Lung (tissue), 12 donors: Measurements from ENCODE around the gene BST2. TPM values are rescaled to one million over a fixed set of nuclear protein-coding genes. Genes with fewer than 3 reads are reported as not detected.

Experiments used
- ATAC-seq: fragments of 200-7000 bp; cut with Tn5 transposase; one replicate; pipeline ENCODE4 v1.9.1; 2020; ENCODE audit warnings: moderate number of reproducible peaks; ENCODE audit not compliant: insufficient read depth, low FRiP score
- DNase-seq, 3 donors: peaks; one replicate each; pipeline ENCODE4 v3.0.0-alpha.2; 2013 to 2017
- H3K27ac ChIP-seq, 2 donors: one replicate each; pipeline ENCODE4 v1.5.1; 2013; ENCODE audit warnings: mild to moderate bottlenecking in 2 of 2, moderate library complexity in 2 of 2, control low read depth in 1 of 2, inconsistent platforms in 1 of 2, low read depth in 1 of 2, low read length in 1 of 2
- H3K27me3 ChIP-seq, 3 donors: one replicate each; pipeline ENCODE4 v1.5.1; 2013; ENCODE audit warnings: low read length in 2 of 3; ENCODE audit not compliant: control insufficient read depth in 3 of 3, insufficient read depth in 3 of 3
- H3K36me3 ChIP-seq, 4 donors: one replicate each; pipeline ENCODE4 v1.5.1; 2013; ENCODE audit warnings: low read length in 4 of 4, mild to moderate bottlenecking in 1 of 4, moderate library complexity in 1 of 4; ENCODE audit not compliant: control insufficient read depth in 4 of 4, insufficient read depth in 4 of 4
- H3K4me1 ChIP-seq, 5 donors: one replicate each; pipeline ENCODE4 v1.5.1; 2013; ENCODE audit warnings: low read length in 5 of 5, mild to moderate bottlenecking in 2 of 5, moderate library complexity in 1 of 5; ENCODE audit not compliant: control insufficient read depth in 5 of 5, insufficient read depth in 5 of 5
- H3K4me3 ChIP-seq: one replicate; pipeline ENCODE4 v1.5.1; 2013; ENCODE audit warnings: mild to moderate bottlenecking, control low read depth, moderate library complexity
- H3K9ac ChIP-seq, 2 donors: one replicate each; pipeline ENCODE4 v1.5.1; 2013; ENCODE audit warnings: low read length in 2 of 2, control low read depth in 1 of 2; ENCODE audit not compliant: insufficient read depth in 1 of 2
- H3K9me3 ChIP-seq, 4 donors: one replicate each; pipeline ENCODE4 v1.5.1; 2013; ENCODE audit warnings: low read length in 3 of 4, mild to moderate bottlenecking in 1 of 4, moderate library complexity in 1 of 4; ENCODE audit not compliant: control insufficient read depth in 4 of 4, insufficient read depth in 3 of 4
- WGBS, 2 donors: extraction: QIAGEN DNeasy Blood & Tissue Kit; methylation state at CpG; one replicate each; pipeline ENCODE4 v1.1.7; 2013; 5-methylcytosine and 5-hydroxymethylcytosine counted together
- polyA plus RNA-seq, 2 donors: library from polyadenylated mRNA; stranded (reverse); fragments of 200-250 nt; gene quantifications; one replicate each; pipeline ENCODE4 v1.2.1, GENCODE V29; 2013
- total RNA-seq, 2 donors: library from RNA; depleted of rRNA in 1 of 2; stranded (reverse); fragments of >200 nt in 1 of 2; gene quantifications; one replicate each; pipeline ENCODE4 v1.2.1, GENCODE V29; 2014 to 2021
- TF ChIP-seq, protein P1 (sequence below): IDR thresholded peaks from 2 replicates; pipeline ENCODE4 v1.5.1; 2012; ENCODE audit warnings: mild to moderate bottlenecking; ENCODE audit errors: control extremely low read depth, extremely low read depth
- donor health status: control.
- donor health status: control.
- donor health status: Bipolar disorder and iron deficiency.
- donor health status: healthy.
- donor health status: DM: yes; HTN: yes; CAD: no.

Gene BST2
- total and polyA plus RNA-seq, 4 donors, result 48.2 to 179 (median 60.5) TPM

DNA sequence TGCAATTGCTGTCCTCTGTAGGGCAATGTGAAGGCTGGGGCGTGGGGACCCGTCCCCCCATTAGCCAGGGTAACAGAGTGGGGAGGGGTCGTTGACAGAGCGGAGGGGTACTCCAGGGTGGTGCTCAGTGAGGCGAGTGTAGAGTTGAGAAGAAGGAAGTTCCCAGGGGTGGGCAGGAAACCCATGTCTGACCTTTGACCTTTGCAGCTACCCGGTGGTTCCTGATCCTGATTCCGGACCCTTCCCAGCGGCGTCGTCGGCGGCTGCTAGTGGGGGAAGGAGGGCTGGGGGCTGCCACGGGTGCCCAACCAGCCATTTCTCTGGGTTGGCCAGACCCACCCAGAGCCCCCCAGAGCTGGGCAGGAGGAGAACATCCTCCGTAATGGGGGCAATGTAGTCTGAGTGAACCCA lies 26.2 kb downstream of the BST2 start:
- Histone ChIP-seq H3K36me3 (no peaks in the 10 kb centered on the region), H3K4me1 (peaks cover 0 to 14% (median 4%) of the 10 kb centered on the region in 5 donors), H3K4me3 (no peak overlapping the region), H3K27ac (peak overlapping the region in 1 of 2 donors; percentile 2), H3K27me3 (no peaks in the 10 kb centered on the region), H3K9me3 (peaks cover 0 to 1% (median 0%) of the 10 kb centered on the region in 4 donors), H3K9ac (no peak overlapping the region)
- 23 to 29% methylated on average over 14 of the region's 14 CpGs for WGBS, 2 donors
- DNase-seq (peak; percentile 58 to 80 (median 72)), ATAC-seq (no peak)
- TF ChIP-seq, protein P1, sequence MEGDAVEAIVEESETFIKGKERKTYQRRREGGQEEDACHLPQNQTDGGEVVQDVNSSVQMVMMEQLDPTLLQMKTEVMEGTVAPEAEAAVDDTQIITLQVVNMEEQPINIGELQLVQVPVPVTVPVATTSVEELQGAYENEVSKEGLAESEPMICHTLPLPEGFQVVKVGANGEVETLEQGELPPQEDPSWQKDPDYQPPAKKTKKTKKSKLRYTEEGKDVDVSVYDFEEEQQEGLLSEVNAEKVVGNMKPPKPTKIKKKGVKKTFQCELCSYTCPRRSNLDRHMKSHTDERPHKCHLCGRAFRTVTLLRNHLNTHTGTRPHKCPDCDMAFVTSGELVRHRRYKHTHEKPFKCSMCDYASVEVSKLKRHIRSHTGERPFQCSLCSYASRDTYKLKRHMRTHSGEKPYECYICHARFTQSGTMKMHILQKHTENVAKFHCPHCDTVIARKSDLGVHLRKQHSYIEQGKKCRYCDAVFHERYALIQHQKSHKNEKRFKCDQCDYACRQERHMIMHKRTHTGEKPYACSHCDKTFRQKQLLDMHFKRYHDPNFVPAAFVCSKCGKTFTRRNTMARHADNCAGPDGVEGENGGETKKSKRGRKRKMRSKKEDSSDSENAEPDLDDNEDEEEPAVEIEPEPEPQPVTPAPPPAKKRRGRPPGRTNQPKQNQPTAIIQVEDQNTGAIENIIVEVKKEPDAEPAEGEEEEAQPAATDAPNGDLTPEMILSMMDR, result no peak

DNA sequence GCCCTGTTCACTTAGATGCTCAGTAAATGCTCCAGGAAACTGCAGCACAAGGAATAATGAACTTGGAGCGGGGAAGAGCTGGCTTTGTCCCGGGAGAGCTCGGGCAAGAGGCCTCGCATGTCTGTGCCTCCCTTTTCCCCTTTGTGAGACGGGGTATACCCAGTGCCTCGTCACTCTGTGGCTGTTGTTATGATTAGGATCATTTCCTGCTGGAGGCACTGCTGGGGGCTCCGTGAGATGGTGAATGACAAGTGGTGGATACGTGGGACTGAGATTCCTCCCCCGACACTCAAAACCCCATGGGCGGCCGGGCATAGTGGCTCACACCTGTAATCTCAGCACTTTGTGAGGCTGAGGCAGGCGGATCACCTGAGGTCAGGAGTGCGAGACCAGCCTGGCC lies 27.2 kb downstream of the BST2 start:
- DNase-seq (no peak), ATAC-seq (no peak)
- H3K9ac ChIP-seq, result no peak overlapping the region
- peaks cover 0 to 1% (median 0%) of the 10 kb centered on the region in 4 donors for H3K9me3 ChIP-seq
- 40 to 47% methylated on average over 13 of the region's 13 CpGs for WGBS, 2 donors
- H3K27me3 ChIP-seq, result no peaks in the 10 kb centered on the region
- H3K4me3 ChIP-seq, result no peak overlapping the region
- H3K4me1 ChIP-seq, result peaks cover 0 to 14% (median 4%) of the 10 kb centered on the region in 5 donors
- TF ChIP-seq, protein P1, result no peak
- no peaks in the 10 kb centered on the region for H3K36me3 ChIP-seq
- H3K27ac ChIP-seq, result peak overlapping the region in 1 of 2 donors; percentile 35

DNA sequence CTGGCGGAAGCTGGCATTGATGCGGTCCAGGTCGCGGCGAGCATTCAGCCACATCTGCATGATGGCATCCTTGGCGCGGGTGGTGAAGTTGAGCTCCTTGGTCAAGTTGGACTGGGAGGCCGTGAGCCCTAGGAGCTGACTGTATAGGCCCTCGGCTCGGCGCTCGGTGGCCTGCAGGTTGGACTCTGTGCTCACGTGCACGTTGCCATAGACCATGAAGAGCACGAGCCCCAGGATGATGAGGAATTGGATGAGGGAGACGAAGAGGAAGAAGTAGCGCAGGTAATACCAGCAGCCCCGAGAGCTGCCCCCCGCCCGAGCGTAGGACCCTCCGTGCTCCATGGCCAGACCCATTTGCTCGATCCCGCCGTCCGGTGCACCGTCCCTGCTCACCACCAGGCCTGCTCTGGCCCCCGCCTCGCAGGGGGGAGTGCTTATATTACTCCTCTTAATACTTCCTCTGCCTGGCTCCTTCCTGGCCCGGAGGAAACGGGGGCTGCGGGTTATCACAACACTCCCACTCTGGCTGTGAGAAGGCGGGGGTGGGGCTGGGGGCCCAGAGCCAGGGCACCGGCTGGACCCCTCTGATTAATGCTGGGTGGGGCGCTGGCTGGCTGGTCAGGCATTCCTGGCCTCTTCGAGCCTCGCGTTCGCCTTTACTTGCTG lies 28.4 kb downstream of the BST2 start, which contains the start of gene PLVAP:
PLVAP (minus strand) TSS at position 408 of the 666 bp plus-strand sequence; CDS start at position 354, 54 bp downstream.
- 36 to 45% methylated on average over 39 of the region's 39 CpGs for WGBS, 2 donors
- Histone ChIP-seq H3K27ac (peak within 1 kb of the TSS in 1 of 2 donors; percentile 40), H3K4me1 (peaks cover 0 to 11% (median 4%) of the 10 kb centered on the region in 5 donors), H3K9ac (no peak within 1 kb of the TSS), H3K36me3 (no peaks in the 10 kb centered on the region), H3K4me3 (no peak within 1 kb of the TSS), H3K9me3 (peaks cover 0 to 1% (median 0%) of the 10 kb centered on the region in 4 donors), H3K27me3 (no peaks in the 10 kb centered on the region)
- ATAC-seq (no peak), DNase-seq (peak in 2 of 3 donors; percentile 17 to 46)
- TF ChIP-seq, protein P1, result no peak
